HG03342 (cell line): ENCODE data around the gene SYCE3.
A peak's percentile ranks its signal among the peaks of the same experiment; 100 is the strongest.
"Not testable (repeated sequence)": the region's sequence is repeated elsewhere in the genome, so short reads cannot be mapped to it uniquely, and the experiment has no call there.

Experiments
- ATAC-seq: cut with Tn5 transposase; IDR thresholded peaks from one replicate; pipeline ENCODE4 v1.9.1; 2021; ENCODE audit warnings: mild to moderate bottlenecking, moderate library complexity; ENCODE audit not compliant: unreplicated experiment

Gene SYCE3

GRCh38 chr22:50562523-50563412 lies at the start of gene SYCE3:
SYCE3 (minus strand) TSS chr22:50562919; CDS start chr22:50556405, 6,514 bp downstream.
- peak; percentile 79 for ATAC-seq

GRCh38 chr22:50612168-50612527 lies 49.4 kb upstream of the SYCE3 start:
- ATAC-seq, result no peak

- no peak for ATAC-seq
Observed at GRCh38 chr22:50611341-50612060, 48.8 kb upstream of the SYCE3 start.

- ATAC-seq, result no peak
Observed at GRCh38 chr22:50610581-50610980, 47.9 kb upstream of the SYCE3 start.

GRCh38 chr22:50610041-50610451 lies 47.3 kb upstream of the SYCE3 start:
- no peak for ATAC-seq

GRCh38 chr22:50609599-50609998 lies 46.9 kb upstream of the SYCE3 start:
- no peak for ATAC-seq

- ATAC-seq, result no peak
Observed at GRCh38 chr22:50608996-50609395, 46.3 kb upstream of the SYCE3 start.

GRCh38 chr22:50608058-50608840 lies 45.5 kb upstream of the SYCE3 start:
- not testable (repeated sequence) for ATAC-seq

- no peak for ATAC-seq
Observed at GRCh38 chr22:50607659-50608020, 44.9 kb upstream of the SYCE3 start.

GRCh38 chr22:50606946-50607658 lies 44.4 kb upstream of the SYCE3 start:
- no peak for ATAC-seq

GRCh38 chr22:50606165-50606945 lies 43.6 kb upstream of the SYCE3 start:
- no peak for ATAC-seq

GRCh38 chr22:50605613-50606074 lies 42.9 kb upstream of the SYCE3 start:
- no peak for ATAC-seq

GRCh38 chr22:50605002-50605612 lies 42.4 kb upstream of the SYCE3 start:
- no peak for ATAC-seq

GRCh38 chr22:50604256-50605001 lies 41.7 kb upstream of the SYCE3 start:
- ATAC-seq, result no peak

- ATAC-seq, result no peak
Observed at GRCh38 chr22:50603511-50604255, 41.0 kb upstream of the SYCE3 start.

- no peak for ATAC-seq
Observed at GRCh38 chr22:50602338-50602700, 39.6 kb upstream of the SYCE3 start.

- no peak for ATAC-seq
Observed at GRCh38 chr22:50601669-50602337, 39.1 kb upstream of the SYCE3 start.
